Activated CD8-positive, alpha-beta memory T cell treated with anti-CD3 and anti-CD28 coated beads, Interleukin-2, amount 50 U/mL, for 4 hours (primary cell): ENCODE results near the gene EIF4E1B.
A peak's percentile ranks its signal among the peaks of the same experiment; 100 is the strongest.

ENCODE experiments used
- DNase-seq: peaks from one replicate; pipeline ENCODE4 v3.0.0-alpha.2; 2020

Gene EIF4E1B

DNA sequence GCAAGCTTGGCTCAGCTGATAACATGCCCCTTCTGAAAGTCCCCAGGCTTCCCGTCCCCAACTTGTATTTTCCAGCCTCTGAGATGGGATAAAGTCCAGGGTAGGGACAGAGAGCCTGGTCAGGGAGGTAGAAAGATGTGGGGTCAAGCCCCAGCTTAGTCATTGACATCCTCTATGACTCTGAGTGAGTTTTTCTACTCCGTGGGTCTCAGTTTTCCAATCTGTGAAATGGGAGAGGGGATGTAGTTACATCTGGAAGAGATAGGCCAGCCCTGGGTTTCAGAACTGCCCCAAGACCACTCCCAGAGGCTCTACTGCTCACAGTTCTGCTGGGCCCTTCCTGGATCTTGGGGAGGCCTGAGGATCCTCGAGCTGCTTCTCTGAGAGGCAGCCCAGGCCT, 23.6 kb upstream of the EIF4E1B start:
- DNase-seq: no peak

DNA sequence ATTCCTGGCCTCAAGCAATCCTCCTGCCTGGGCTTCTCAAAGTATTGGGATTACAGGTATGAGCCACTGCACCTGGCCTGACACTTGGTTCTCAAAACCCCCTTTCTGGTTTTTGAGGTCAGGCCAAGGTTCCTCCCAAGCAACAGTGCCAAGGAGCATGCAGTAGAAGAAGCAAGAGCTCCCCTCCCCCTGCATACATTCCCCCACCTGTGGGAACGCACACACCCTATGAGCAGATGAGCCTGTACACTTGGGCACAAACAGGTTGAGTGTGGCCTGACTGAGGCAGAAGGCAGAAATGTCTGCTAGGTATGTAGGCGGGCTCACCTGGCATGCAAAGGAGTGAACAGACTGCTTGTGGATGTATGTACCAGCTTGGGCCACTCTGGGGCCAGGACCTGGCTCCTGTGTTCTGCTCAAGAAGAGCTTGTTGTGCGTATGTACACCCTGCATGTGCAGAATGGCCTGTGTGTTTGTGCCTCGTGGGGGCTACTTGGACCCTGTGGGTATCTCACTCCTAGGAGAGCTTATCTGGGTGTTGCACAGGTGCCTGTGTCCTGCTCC, 22.3 kb upstream of the EIF4E1B start:
- no peak for DNase-seq

- DNase-seq: peak; percentile 23
These were observed 21.3 kb upstream of the EIF4E1B start for GRCh38 chr5:176608937-176609723.

DNA sequence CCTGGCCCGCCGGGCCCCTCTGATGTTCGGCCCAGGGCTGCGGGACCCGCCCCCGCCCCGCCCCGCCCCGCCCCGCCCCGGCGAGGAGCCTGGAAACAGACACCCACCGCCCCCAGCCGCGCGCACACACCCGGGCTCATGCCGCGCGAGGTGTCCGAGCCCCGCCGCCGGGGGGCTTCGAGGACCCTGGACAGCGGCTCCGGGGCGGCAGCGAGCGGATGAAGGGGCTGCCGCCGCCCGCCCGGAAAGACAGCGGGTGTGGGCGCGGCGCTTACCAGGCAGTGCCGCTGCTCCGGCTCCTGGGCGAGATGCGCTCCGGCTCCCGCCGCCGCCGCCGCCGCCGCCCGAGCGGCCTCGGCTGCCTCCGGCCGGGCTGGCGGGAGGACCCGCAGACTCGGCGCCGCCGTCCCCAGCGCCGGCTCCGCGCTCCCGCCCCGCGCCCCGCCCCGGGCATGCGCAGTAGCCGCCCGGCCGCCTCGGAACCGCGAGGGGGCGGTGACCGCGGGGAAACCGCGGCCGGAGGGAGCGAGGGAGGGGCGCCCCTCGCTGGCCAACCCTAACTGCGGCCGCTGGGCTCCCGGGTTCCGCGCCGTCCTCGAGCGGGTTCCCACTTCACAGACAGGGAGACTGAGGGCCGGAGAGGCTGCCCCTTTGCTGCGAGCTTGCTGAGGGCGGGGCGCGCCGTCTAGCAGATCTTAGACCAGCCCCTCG, 20.6 kb upstream of the EIF4E1B start, which contains the start of gene GPRIN1:
GPRIN1 (minus strand) TSS at position 433 of the 711 bp plus-strand sequence. CDS start 10,322 bp downstream, outside the sequence.
- DNase-seq: peak; percentile 46

GRCh38 chr5:176610435-176610773, 20.1 kb upstream of the EIF4E1B start:
- no peak for DNase-seq

DNA sequence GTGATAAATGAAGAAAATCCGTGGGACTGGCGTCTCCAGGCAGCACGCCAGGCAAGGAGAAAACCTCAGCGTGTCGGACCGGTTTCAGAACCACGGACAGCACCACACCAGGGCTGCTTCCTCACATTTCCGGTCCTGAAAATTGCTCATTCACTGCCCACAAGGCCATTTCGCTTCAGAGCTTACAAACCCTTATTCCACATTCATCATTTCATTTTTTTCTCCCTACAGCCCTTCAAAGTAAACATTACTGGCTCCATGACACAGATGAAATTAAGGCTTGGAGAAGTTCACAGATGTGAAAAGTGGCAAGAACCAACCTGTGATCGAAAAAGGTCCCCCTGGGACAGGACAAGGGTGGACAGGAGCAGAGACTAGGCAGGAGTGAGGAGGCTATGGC, 19.0 kb upstream of the EIF4E1B start:
- DNase-seq: peak; percentile 47

DNA sequence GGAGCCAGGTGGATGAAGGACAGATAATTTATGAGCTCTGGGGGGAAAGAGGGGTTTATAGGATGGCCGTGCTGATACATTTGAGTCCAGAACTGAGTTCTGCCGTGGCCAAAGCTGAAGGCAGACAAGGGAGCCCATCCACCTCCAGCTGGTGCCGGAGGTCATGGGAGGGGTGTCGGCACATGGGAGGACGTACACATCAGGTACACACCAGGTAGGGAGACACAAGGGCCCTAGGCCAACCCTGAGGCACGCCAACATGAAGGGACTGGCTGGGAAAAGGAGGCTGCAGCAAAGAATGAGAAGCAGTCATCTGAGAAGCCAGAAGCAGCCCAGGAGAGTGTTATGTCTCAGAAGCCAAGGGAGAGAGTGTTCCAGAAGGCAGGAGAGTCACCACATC, 18.5 kb upstream of the EIF4E1B start:
- DNase-seq: no peak

- DNase-seq: no peak
These were observed 17.6 kb upstream of the EIF4E1B start for GRCh38 chr5:176612855-176613254.

DNA sequence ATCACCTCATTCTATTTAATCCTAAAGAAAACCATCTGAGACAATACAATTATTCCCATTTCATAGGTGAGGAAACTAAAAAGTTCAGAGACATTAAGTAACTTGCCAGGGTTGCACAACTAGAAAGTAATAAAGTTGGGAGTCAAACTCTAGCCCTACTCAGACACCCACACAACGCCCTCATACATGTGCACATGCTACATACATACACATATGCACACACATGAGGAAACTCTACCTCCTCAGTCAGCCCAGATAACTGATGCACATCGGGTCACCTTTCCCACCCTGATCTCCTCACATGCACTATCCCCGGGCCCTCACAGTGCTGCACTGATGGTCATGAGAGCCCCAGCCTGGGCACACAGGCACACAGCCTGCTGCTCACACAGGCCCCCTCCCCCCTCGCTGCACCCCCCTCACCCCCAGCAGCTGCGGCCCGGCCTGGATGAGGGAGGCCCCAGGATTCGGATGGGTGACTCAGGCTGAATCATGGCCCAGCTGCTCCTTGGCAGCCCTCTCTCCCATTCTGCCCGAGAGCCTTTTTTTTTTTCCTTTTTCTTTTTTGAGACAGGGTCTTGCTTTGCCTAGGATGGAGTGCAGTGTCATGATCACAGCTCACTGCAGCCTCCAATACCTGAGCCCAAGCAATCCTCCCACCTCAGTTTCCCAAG, 15.5 kb upstream of the EIF4E1B start:
- DNase-seq: no peak

- no peak for DNase-seq
These were observed 14.0 kb upstream of the EIF4E1B start for GRCh38 chr5:176616511-176616910.

- DNase-seq: no peak
These were observed 11.7 kb upstream of the EIF4E1B start for GRCh38 chr5:176618783-176619182.

DNA sequence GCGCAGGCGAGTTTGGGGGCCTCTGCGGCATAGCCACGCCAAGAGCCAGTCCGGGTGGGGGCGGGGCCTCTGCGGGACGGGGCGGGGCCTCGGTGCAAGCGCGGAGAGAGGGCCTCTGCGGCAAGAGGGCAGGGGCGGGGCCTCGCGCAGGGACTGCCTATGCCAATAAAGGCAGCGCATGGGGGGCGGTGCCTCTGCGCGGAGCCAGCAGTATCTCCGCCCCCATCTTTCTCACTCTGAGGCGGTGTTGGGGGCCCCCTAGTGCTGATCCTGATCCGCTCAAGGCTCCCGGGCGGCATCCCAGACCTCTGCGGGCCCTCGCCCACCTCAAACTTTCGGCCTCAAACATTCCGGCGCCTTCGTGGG, 11.3 kb upstream of the EIF4E1B start:
- DNase-seq: peak; percentile 76

DNA sequence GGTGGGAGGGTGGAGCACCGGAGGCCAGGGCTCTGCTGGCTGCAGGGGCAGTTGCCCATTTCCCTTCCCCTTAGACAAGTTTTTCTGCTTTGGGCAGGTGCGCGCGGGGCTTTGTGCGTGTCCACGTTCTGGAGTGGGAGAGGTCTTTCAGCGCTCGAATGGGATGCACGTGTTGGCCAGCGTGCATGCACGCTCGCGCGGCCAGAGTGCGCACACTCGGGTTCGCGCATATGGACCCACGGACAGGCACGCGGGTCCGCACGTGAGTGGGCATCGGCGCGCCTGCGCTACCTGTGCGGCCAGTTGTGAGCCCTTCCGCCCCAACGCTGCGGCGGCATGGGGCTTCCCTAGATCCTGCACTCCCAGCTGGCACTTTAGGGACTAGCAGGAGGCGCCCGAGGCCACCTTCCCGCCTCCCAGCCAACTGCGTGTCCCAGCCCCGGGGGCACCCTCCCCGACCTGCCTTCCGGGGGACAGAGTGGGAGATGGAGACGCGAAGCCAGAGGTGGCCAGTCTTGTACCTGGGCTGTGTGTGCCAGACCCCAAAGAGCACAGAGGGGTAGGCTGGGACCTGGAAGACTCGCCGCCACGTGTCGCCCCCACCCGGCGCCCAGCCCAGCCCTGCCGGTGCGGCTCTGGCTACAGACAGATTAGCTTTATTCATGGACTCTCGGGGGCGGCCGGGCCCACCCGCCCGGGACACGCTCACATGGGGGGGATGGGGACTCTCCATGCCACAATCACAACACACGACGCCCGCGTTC, 10.7 kb upstream of the EIF4E1B start:
- no peak for DNase-seq

- DNase-seq: no peak
These were observed 10.0 kb upstream of the EIF4E1B start for GRCh38 chr5:176620333-176620981.

- DNase-seq: no peak
These were observed 8.8 kb upstream of the EIF4E1B start for GRCh38 chr5:176621661-176622079.

DNA sequence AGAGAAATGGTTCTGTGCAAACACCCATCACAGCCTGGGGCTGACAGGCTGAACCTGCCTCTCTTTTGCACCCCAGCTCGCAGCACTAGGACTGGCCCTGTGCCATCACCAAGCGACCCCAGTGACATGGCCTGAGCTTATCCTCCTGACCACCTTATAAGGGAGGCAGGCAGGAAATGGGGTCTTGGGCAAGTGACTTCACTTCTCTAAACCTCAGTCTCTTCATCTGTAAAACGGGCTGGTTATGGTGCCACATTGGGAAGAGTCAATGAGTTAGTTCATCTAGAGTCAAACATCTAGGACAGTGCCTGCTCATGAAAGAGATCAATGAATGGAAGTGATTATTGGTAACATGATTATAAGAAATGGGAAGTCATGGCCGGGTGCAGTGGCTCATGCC, 6.3 kb upstream of the EIF4E1B start:
- no peak for DNase-seq

DNA sequence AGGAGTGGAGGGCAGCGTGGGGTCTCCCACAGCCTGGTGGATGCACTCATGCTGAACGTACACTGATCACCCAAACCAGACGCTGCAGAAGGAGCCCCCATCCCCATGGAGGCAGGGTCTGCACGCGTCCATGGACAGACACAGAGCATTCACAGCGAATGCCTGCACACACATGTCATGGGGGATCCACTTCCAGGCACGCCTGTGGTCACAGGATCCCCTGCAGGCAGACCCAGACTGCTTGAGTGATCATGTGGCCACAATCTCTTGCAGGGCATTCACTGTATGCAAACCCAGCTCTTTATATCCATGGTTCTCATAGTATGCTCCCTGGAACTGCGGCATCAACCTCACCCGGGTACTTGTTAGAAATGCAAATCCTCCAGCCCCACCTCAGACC, 5.5 kb upstream of the EIF4E1B start:
- DNase-seq: no peak

DNA sequence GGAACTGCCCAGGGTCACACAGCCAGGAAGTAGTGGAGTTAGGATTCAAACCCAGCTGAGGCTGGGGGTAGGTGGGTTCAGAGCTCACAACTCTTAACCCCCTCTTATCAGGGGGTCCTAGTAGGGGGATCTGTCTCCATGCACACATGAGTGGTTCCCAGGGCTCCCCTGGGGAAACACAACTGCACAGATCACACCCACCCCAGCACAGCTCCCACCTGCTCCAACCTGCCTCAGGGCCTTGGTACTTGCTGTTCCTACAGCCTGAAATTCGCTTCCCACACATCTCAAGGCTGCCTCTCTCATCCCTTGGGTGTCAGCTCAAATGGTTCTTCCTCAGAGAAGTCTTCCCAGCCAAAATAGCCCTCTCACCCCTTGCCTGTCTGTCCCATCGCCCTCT, 5.0 kb upstream of the EIF4E1B start:
- no peak for DNase-seq

- DNase-seq: no peak
These were observed 4.3 kb upstream of the EIF4E1B start for GRCh38 chr5:176625966-176626875.

- DNase-seq: no peak
These were observed 3.6 kb upstream of the EIF4E1B start for GRCh38 chr5:176626876-176627236.

- no peak for DNase-seq
These were observed 2.9 kb upstream of the EIF4E1B start for GRCh38 chr5:176627582-176627981.
